AG04449 (cell line): ENCODE data around the gene BPIFB1.

ENCODE experiments used
- CTCF ChIA-PET: fragments of 350-600 bp; formaldehyde crosslinking; extraction: SDS; loops from one replicate; lab custom pipeline; 2021; ENCODE audit warnings: antibody characterized with exemption; lab: Yijun Ruan, JAX
- POLR2A ChIA-PET: fragments of 400-600, 350-600 bp; formaldehyde crosslinking; extraction: SDS; loops from one replicate; lab custom pipeline; 2020; ENCODE audit warnings: antibody characterized with exemption, inconsistent platforms; lab: Yijun Ruan, JAX
- DNase-seq: peaks from one replicate; pipeline ENCODE4 v3.0.0-alpha.2; 2010; ENCODE audit warnings: low read depth, low spot score
- H3K4me3 ChIP-seq: 2 replicates; pipeline ENCODE4 v1.5.1; 2011; ENCODE audit warnings: low read depth, mild to moderate bottlenecking, control low read depth, low read length
- TF ChIP-seq, protein P1 (sequence below): IDR thresholded peaks from one replicate; pipeline ENCODE4 v1.5.1; 2011; ENCODE audit warnings: mild to moderate bottlenecking, moderate library complexity, low read length, control low read depth, inconsistent platforms; ENCODE audit not compliant: insufficient read depth; ENCODE audit errors: missing control alignments

The BPIFB1 gene

DNA sequence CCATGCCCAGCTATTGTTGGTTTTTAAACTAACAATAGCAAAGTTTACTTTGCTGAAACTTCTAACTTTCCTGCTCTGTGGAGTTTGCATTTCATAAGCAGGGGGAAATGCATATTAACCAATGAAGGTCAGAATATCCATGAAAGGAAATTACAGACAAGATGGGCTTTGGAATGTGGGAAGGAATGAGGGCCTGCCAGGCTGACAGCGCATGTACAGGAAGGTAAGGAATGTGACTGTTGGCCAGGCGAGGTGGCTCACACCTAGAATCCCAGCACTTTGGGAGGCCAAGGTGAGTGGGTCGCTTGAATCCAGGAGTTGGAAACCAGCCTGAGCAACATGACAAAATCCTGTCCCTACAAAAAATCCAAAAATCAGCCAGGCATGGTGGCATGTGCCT lies 68.7 kb downstream of the BPIFB1 start:
- ChIA-PET CTCF (no interaction called here), POLR2A (no interaction called here)
- H3K4me3 ChIP-seq: no peak overlapping the region
- DNase-seq: no peak
- TF ChIP-seq, protein P1, sequence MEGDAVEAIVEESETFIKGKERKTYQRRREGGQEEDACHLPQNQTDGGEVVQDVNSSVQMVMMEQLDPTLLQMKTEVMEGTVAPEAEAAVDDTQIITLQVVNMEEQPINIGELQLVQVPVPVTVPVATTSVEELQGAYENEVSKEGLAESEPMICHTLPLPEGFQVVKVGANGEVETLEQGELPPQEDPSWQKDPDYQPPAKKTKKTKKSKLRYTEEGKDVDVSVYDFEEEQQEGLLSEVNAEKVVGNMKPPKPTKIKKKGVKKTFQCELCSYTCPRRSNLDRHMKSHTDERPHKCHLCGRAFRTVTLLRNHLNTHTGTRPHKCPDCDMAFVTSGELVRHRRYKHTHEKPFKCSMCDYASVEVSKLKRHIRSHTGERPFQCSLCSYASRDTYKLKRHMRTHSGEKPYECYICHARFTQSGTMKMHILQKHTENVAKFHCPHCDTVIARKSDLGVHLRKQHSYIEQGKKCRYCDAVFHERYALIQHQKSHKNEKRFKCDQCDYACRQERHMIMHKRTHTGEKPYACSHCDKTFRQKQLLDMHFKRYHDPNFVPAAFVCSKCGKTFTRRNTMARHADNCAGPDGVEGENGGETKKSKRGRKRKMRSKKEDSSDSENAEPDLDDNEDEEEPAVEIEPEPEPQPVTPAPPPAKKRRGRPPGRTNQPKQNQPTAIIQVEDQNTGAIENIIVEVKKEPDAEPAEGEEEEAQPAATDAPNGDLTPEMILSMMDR: no peak

DNA sequence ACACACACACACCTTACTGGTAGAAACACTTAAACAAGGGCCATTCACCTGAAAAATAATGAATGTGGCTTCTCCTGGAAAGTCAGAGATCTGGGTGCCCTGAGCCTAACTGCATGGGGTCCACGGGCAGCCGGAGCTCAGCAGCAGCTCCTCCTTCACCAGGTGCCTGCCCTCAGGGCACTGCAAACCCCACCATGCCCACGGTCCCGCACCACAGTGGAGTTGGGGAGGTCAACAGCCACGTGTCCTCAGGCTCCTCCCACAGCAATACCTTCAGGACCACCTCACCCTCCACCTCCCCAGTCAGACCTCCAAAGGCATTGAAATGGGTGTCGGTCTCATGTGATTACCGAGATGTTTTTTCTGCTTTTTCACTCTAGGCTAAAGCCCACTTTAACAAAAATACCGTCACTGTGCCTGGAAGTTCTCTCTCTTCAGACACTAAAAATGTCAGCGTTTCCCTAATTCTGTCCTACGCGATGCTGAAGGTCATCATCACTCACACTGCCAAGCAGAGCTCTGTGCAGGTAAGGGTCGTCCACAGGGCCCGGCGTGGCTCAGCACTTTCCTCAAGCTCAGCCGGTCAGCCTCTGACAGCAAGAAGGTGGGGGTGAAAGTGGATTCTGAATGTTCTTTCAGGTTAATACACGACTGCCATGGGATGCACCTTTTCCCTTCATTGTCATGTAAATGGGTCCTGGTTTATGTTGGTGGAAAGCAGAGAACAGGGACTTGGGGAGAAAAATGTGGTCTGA lies 69.4 kb downstream of the BPIFB1 start:
- ChIA-PET POLR2A (no interaction called here), CTCF (no interaction called here)
- TF ChIP-seq, protein P1: no peak
- H3K4me3 ChIP-seq: no peak overlapping the region
- DNase-seq: no peak

DNA sequence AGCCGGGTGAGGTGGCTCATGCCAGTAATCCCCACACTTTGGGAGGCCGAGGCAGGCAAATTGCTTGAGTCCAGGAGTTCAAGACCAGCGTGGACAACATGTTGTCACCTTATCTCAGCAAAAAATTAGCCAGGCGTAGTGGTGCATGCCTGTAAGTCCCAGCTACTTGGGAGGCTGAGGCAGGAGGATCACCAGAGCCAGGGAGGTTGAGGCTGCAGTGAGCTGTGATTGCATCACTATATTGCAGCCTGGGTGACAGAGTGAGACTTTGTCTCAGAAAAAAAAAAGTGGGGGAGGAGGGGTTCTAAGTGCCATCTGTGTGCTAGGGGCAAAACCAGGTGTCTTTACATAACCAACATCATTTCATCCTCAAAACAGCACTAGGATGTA lies 70.0 kb downstream of the BPIFB1 start:
- TF ChIP-seq, protein P1: no peak
- POLR2A ChIA-PET: no interaction called here
- CTCF ChIA-PET: no interaction called here
- DNase-seq: no peak
- H3K4me3 ChIP-seq: no peak overlapping the region
